Endodermal cell (in vitro differentiated cells): ENCODE results near the gene IQCH. TPM values are rescaled to one million over a fixed set of nuclear protein-coding genes. Genes with fewer than 3 reads are reported as not detected.

Source experiments
- DNase-seq: peaks from one replicate; pipeline ENCODE4 v3.0.0-alpha.2; 2017
- H3K27ac ChIP-seq: 2 replicates; pipeline ENCODE4 v1.5.1; 2013; ENCODE audit warnings: mild to moderate bottlenecking, low read depth, low read length, moderate library complexity
- H3K27me3 ChIP-seq: 2 replicates; pipeline ENCODE4 v1.6.1; 2013; ENCODE audit warnings: mild to moderate bottlenecking, low read length, moderate library complexity; ENCODE audit not compliant: insufficient read depth, control insufficient read depth, poor library complexity, severe bottlenecking
- H3K36me3 ChIP-seq: 2 replicates; pipeline ENCODE4 v1.7.0; 2013; ENCODE audit warnings: mild to moderate bottlenecking, low read length, moderate library complexity; ENCODE audit not compliant: control insufficient read depth, insufficient read depth
- H3K4me1 ChIP-seq: one replicate; pipeline ENCODE4 v1.7.0; 2013; ENCODE audit warnings: low read length; ENCODE audit not compliant: control insufficient read depth, insufficient read depth
- H3K4me3 ChIP-seq: 2 replicates; pipeline ENCODE4 v1.5.1; 2013; ENCODE audit warnings: mild to moderate bottlenecking, low read length, moderate library complexity
- H3K9ac ChIP-seq: 2 replicates; pipeline ENCODE4 v1.6.1; 2013; ENCODE audit warnings: mild to moderate bottlenecking, low read length, moderate library complexity; ENCODE audit not compliant: poor library complexity, severe bottlenecking; ENCODE audit errors: extremely low read depth
- H3K9me3 ChIP-seq: 2 replicates; pipeline ENCODE4 v1.6.1; 2013; ENCODE audit warnings: mild to moderate bottlenecking, low read length, moderate library complexity; ENCODE audit not compliant: control insufficient read depth
- H3K27ac Mint-ChIP-seq: 2 replicates; pipeline ENCODE4 v1.8.0; 2020; ENCODE audit warnings: mixed read lengths
- H3K27me3 Mint-ChIP-seq: 2 replicates; pipeline ENCODE4 v1.8.0; 2021; ENCODE audit warnings: mild to moderate bottlenecking, mixed read lengths; ENCODE audit not compliant: insufficient read depth
- H3K36me3 Mint-ChIP-seq: 2 replicates; pipeline ENCODE4 v1.8.0; 2020; ENCODE audit warnings: low read depth, mixed read lengths
- H3K4me1 Mint-ChIP-seq: 2 replicates; pipeline ENCODE4 v1.8.0; 2020; ENCODE audit warnings: mixed read lengths
- H3K4me3 Mint-ChIP-seq: 2 replicates; pipeline ENCODE4 v1.8.0; 2020; ENCODE audit warnings: mild to moderate bottlenecking, moderate library complexity, mixed read lengths
- H3K9me3 Mint-ChIP-seq: 2 replicates; pipeline ENCODE4 v1.8.0; 2020; ENCODE audit warnings: mild to moderate bottlenecking, mixed read lengths
- WGBS, 2 experiments: methylation state at CpG; one replicate each; pipeline versions ENCODE4 v1.1.5 to v1.1.7; 2013; ENCODE audit warnings: missing lambda C conversion rate in 2 of 2, mixed read lengths in 1 of 2; ENCODE audit not compliant: insufficient coverage in 1 of 2, insufficient read length in 1 of 2; 5-methylcytosine and 5-hydroxymethylcytosine counted together
- total RNA-seq, 2 donors: library from RNA; stranded (reverse); fragmentation: NEBNext Ultra II Directional in 1 of 2; extraction: Animal tissue kit (Norgen Biotek cat#: 25700) in 1 of 2; gene quantifications; 2 replicates in 1 of 2; 3 replicates in 1 of 2; pipeline ENCODE4 v1.2.1, GENCODE V29; 2021
- TF ChIP-seq, protein P1 (sequence below): fragments of 200-600 bp; sonication (generic); conservative IDR thresholded peaks from 2 replicates; pipeline ENCODE4 v1.5.0; 2021; ENCODE audit warnings: antibody characterized with exemption, mild to moderate bottlenecking

IQCH gene
- total RNA-seq, 2 donors from 2014 or later = 6.2 to 12.8 TPM

DNA sequence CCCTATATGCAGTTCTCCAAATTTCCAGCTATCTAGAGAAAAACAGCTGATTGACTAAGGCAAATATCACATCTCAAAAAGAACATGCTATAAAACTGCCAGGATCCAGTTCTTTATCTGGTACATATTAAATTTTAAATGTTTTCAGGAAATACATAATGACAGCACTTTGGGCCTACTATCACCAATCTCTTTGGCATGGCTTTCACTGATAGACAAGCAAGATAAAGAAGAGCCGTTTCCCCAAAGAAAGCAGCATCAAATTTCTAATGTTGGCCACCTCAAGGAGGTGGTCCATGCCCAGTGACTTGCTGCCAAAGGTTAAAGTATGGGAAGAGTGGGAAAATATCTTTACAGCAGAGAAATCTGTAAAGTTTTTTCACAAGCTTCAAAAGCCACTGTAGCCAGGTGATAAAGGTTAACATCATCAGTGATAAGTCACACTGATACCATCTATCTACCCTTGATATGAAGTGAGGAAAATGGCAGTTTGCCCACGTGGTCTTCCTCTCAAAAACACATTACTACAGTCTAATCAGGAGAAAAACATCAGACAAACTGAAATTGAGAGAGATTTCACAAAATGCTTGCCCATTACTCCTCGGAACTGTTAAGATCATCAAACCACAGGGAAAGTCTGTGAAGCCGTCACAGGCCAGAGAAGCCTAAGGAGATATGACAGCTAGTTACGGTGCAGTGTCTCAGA is 220.0 kb downstream of the IQCH start:
- DNase-seq = no peak
- H3K36me3 Mint-ChIP-seq = no peaks in the 10 kb centered on the region
- no peaks in the 10 kb centered on the region for H3K36me3 ChIP-seq
- no peaks in the 10 kb centered on the region for H3K9me3 ChIP-seq
- TF ChIP-seq, protein P1, sequence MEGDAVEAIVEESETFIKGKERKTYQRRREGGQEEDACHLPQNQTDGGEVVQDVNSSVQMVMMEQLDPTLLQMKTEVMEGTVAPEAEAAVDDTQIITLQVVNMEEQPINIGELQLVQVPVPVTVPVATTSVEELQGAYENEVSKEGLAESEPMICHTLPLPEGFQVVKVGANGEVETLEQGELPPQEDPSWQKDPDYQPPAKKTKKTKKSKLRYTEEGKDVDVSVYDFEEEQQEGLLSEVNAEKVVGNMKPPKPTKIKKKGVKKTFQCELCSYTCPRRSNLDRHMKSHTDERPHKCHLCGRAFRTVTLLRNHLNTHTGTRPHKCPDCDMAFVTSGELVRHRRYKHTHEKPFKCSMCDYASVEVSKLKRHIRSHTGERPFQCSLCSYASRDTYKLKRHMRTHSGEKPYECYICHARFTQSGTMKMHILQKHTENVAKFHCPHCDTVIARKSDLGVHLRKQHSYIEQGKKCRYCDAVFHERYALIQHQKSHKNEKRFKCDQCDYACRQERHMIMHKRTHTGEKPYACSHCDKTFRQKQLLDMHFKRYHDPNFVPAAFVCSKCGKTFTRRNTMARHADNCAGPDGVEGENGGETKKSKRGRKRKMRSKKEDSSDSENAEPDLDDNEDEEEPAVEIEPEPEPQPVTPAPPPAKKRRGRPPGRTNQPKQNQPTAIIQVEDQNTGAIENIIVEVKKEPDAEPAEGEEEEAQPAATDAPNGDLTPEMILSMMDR = no peak
- peaks cover 2% of the 10 kb centered on the region for H3K4me1 ChIP-seq
- peaks cover 36% of the 10 kb centered on the region for H3K27me3 Mint-ChIP-seq
- H3K27me3 ChIP-seq = peaks cover 57% of the 10 kb centered on the region
- WGBS, 2 experiments = 80 to 86% methylated on average over 5 of the region's 5 CpGs
- H3K27ac ChIP-seq = no peak overlapping the region
- H3K9me3 Mint-ChIP-seq = no peaks in the 10 kb centered on the region
- H3K27ac Mint-ChIP-seq = no peak overlapping the region
- peaks cover 3% of the 10 kb centered on the region for H3K4me1 Mint-ChIP-seq
- H3K9ac ChIP-seq = no peak overlapping the region
- no peak overlapping the region for H3K4me3 Mint-ChIP-seq
- H3K4me3 ChIP-seq = no peak overlapping the region

DNA sequence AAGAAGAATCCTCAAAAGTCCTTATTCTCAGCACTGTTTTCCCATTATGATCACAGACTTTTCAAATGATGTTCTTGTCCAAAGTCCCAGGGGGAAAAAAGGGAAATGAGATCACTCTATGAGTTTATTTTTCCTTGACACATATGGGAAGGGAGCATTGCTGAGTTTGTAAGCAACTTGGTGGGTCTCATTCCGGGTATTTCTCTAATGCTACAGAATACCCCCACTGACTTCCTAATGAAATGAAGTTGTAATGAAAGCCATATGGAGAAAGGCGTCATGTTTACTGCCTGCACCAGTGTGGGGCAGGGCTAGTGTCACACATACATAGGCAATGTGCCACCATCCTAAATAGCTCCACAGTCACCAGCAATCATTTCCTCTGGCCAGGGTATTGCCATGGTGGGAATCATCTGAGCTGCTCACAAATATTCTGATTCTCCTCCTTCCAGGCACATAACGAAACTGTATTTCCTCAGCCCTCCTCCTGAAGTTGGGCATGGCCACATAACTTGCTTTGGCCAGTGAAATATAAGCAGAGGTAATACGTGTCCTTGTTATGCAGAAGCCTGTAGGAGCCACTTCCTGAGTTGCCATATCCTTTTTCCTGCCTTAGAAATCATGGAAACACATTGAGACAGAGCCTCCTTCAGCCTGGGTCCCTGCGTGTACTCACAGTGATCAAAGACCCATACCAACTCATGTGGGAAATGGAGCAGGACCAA is 225.4 kb downstream of the IQCH start:
- H3K4me1 ChIP-seq = no peaks in the 10 kb centered on the region
- Mint-ChIP-seq H3K4me3 (no peak overlapping the region), H3K4me1 (no peaks in the 10 kb centered on the region), H3K27me3 (peaks cover 16% of the 10 kb centered on the region), H3K9me3 (peaks cover 3% of the 10 kb centered on the region), H3K36me3 (peaks cover 2% of the 10 kb centered on the region), H3K27ac (no peak overlapping the region)
- H3K4me3 ChIP-seq = no peak overlapping the region
- no peaks in the 10 kb centered on the region for H3K36me3 ChIP-seq
- 91% methylated on average over 4 to 5 of the region's 5 CpGs for WGBS, 2 experiments
- TF ChIP-seq, protein P1 = no peak
- DNase-seq = no peak
- no peak overlapping the region for H3K9ac ChIP-seq
- peaks cover 35% of the 10 kb centered on the region for H3K27me3 ChIP-seq
- no peak overlapping the region for H3K27ac ChIP-seq
- H3K9me3 ChIP-seq = no peaks in the 10 kb centered on the region

DNA sequence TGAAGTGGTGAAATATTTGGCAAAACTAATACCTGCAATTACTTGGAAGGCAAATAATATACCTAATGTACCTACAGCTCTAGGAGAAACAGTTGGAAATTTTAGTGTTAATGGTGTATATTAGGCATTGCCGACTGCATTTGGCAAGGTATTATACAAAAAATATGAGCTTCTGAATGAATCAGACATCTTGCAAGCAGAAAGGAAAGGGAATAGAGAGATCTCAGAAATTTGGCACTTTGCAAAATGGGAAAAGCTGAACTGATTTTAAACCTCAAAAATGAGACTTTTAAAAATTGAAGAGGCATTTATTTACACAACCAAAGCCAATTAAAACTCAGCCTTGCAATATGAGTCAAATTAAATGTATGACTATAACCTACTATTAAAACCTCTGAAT is 226.2 kb downstream of the IQCH start:
- no peaks in the 10 kb centered on the region for H3K9me3 ChIP-seq
- 86 to 94% methylated on average over 1 of the region's 1 CpG for WGBS, 2 experiments
- peaks cover 16% of the 10 kb centered on the region for H3K27me3 Mint-ChIP-seq
- peaks cover 33% of the 10 kb centered on the region for H3K27me3 ChIP-seq
- H3K36me3 ChIP-seq = no peaks in the 10 kb centered on the region
- DNase-seq = no peak
- no peak overlapping the region for H3K27ac ChIP-seq
- TF ChIP-seq, protein P1 = no peak
- peaks cover 3% of the 10 kb centered on the region for H3K9me3 Mint-ChIP-seq
- no peaks in the 10 kb centered on the region for H3K4me1 Mint-ChIP-seq
- no peak overlapping the region for H3K4me3 ChIP-seq
- H3K4me3 Mint-ChIP-seq = no peak overlapping the region
- H3K27ac Mint-ChIP-seq = no peak overlapping the region
- peaks cover 2% of the 10 kb centered on the region for H3K36me3 Mint-ChIP-seq
- H3K4me1 ChIP-seq = no peaks in the 10 kb centered on the region
- no peak overlapping the region for H3K9ac ChIP-seq
